Brain microvascular endothelial cell (primary cell): ENCODE measurements around the gene MOB3A.

ENCODE experiments used
- DNase-seq: peaks from one replicate; pipeline ENCODE4 v3.0.0-alpha.2; 2020
- H3K27ac ChIP-seq: fragments of 250-450 bp; sonication (Bioruptor Pico); 2 replicates; pipeline ENCODE4 v1.5.1; 2020; ENCODE audit warnings: mild to moderate bottlenecking, moderate library complexity
- H3K27me3 ChIP-seq: fragments of 250-450 bp; sonication (Bioruptor Pico); replicated peaks from 2 replicates; pipeline ENCODE4 v1.5.1; 2020; ENCODE audit warnings: mild to moderate bottlenecking
- H3K36me3 ChIP-seq: fragments of 250-450 bp; sonication (Bioruptor Pico); replicated peaks from 2 replicates; pipeline ENCODE4 v1.5.1; 2020; ENCODE audit warnings: mild to moderate bottlenecking
- H3K4me3 ChIP-seq: 2 replicates; pipeline ENCODE4 v1.5.1; 2011; ENCODE audit warnings: low read depth, mild to moderate bottlenecking, control low read depth, low read length, moderate library complexity
- in situ Hi-C: cut with HindIII; loops from 2 replicates; pipeline ENCODE4 v1.10.0; 2017; ENCODE audit warnings: low sequenced_read_pairs, low pct_ligation_motif_present
- TF ChIP-seq, protein P1 (sequence below): IDR thresholded peaks from 2 replicates; pipeline ENCODE4 v1.5.1; 2011; ENCODE audit warnings: low read depth, mild to moderate bottlenecking, moderate library complexity, low read length, control low read depth, inconsistent platforms; ENCODE audit errors: missing control alignments

Gene MOB3A

DNA sequence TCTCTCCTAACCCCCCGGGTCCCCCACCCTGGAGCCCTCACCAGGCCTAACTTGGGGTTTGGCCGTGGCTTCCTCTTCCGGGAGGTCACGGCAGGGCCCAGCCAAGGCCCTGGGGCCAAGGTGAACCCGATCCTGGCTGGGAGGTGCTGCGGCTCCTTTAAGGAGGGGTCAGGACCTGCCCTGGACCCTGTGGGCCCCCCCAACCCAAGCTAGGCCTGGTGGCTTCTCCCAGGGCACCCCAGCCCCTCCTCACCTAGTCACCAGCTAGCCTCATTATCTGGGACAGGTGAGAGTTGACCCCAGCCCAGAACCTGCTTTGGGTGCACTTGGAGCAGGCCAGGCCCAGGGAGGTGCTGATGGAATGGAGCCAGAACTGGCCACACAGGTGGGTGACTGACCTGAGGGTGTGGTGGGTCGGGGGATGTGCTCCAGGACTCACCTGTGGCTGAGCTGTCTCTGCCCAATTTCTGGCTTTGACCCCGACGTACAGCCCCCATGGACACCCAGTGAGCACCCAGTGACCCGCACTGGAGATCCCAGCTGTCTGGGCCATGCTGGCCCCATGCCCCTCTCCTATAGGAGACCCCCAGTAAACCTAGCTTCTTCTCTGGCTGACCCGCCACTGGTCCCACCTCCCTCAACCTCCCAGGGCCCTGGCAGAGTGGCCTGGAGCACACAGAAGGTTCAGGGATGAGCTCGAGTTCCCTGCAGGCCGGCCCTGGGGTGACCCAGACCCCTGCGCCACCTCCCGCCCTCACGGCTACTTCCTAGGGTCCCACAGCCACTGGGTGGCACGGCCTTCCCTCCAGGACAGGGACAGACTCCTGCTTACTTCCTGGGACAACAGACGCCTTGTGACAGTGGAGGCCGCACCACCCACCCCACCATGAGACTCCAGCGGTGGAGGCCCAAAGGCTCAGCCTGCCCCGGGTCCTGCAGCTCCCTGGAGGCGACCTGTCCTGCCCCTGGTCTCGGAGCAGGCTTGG is 38.3 kb downstream of the MOB3A start:
- H3K36me3 ChIP-seq = no peaks in the 10 kb centered on the region
- in situ Hi-C loops = no loop called here
- TF ChIP-seq, protein P1, sequence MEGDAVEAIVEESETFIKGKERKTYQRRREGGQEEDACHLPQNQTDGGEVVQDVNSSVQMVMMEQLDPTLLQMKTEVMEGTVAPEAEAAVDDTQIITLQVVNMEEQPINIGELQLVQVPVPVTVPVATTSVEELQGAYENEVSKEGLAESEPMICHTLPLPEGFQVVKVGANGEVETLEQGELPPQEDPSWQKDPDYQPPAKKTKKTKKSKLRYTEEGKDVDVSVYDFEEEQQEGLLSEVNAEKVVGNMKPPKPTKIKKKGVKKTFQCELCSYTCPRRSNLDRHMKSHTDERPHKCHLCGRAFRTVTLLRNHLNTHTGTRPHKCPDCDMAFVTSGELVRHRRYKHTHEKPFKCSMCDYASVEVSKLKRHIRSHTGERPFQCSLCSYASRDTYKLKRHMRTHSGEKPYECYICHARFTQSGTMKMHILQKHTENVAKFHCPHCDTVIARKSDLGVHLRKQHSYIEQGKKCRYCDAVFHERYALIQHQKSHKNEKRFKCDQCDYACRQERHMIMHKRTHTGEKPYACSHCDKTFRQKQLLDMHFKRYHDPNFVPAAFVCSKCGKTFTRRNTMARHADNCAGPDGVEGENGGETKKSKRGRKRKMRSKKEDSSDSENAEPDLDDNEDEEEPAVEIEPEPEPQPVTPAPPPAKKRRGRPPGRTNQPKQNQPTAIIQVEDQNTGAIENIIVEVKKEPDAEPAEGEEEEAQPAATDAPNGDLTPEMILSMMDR = no peak
- H3K27me3 ChIP-seq = no peaks in the 10 kb centered on the region
- no peak for DNase-seq
- H3K27ac ChIP-seq = no peak overlapping the region
- H3K4me3 ChIP-seq = no peak overlapping the region

GRCh38 chr19:2056837-2057192 is 39.3 kb downstream of the MOB3A start:
- Histone ChIP-seq H3K27me3 (no peaks in the 10 kb centered on the region), H3K4me3 (no peak overlapping the region), H3K36me3 (no peaks in the 10 kb centered on the region), H3K27ac (no peak overlapping the region)
- TF ChIP-seq, protein P1 = no peak
- in situ Hi-C loops = no loop called here
- no peak for DNase-seq

DNA sequence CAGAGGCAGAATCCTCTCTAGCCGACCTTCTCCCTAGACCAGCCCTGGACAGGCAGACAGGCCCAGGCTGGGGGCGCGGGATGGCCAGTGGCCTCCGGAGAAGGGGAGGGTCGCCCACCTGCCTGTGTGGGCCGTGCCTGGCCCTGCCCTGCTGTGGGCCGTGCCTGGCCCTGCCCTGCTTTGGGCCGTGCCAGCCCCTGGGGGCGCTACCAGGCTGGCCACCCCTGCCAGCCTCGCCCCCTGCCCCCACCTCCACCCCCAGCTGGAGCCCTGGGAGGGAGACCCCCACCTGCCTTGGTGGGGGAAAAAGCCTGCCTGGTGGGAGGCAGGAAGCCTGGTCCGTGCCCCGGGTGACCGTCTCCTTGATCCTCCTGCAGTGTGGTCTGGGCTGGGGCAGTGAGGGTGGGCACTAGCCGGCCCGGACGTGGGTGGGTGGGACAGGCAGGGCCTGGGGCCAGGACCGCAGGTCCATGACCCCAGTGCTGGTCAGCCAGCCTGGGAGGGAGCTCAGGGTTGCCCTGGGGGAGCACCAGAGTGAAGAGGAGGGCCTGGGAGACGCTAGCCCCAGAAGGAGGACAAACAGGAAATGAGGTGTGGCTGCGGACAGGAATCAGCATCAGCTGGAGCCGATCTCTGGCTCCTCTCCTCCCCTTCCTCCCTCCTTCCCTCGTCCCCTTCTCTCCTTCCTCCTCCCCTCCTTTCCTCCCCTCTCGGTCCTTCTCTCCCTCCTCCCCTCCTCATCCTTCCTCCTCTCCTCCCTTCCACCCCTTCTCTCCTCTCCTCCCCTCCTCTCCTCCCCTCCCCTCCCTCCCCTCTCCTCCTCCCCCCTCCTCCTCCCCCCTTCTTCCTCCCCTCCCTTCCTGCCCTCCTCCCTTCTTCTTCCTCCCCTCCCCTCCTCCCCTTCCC is 39.9 kb downstream of the MOB3A start:
- H3K4me3 ChIP-seq = peak overlapping the region; percentile 26
- peak overlapping the region; percentile 2 for H3K27ac ChIP-seq
- no peaks in the 10 kb centered on the region for H3K36me3 ChIP-seq
- TF ChIP-seq, protein P1 = peak; percentile 0
- no peak for DNase-seq
- H3K27me3 ChIP-seq = no peaks in the 10 kb centered on the region
- in situ Hi-C loops = no loop called here

DNA sequence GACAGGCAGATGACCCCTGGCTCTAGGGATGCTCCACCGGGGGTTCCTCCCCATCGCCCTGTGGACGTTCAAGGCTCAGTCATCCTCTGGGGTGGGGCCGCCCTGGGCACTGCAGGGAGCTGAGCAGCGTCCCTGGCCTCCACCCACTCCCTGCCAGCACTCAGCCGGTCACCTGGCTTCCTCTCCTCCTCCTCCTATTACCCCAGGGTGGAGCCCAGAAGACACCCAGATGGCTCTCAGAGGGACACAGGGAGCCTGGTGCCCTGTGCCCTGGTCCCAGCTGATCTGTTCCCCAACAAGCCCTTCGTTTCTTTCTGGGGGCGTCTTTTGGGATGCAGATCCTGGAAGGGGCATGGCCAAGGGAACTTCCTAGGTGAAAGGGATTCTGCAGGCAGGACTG is 41.4 kb downstream of the MOB3A start:
- Histone ChIP-seq H3K27ac (no peak overlapping the region), H3K27me3 (no peaks in the 10 kb centered on the region), H3K36me3 (no peaks in the 10 kb centered on the region), H3K4me3 (no peak overlapping the region)
- in situ Hi-C loops = no loop called here
- TF ChIP-seq, protein P1 = no peak
- no peak for DNase-seq

GRCh38 chr19:2053601-2054389 is 42.3 kb downstream of the MOB3A start:
- Histone ChIP-seq H3K36me3 (no peaks in the 10 kb centered on the region), H3K4me3 (no peak overlapping the region), H3K27me3 (no peaks in the 10 kb centered on the region), H3K27ac (no peak overlapping the region)
- in situ Hi-C loops = no loop called here
- TF ChIP-seq, protein P1 = no peak
- DNase-seq = no peak
